ENCODE measurements around the gene KLB.

Gene KLB

DNA sequence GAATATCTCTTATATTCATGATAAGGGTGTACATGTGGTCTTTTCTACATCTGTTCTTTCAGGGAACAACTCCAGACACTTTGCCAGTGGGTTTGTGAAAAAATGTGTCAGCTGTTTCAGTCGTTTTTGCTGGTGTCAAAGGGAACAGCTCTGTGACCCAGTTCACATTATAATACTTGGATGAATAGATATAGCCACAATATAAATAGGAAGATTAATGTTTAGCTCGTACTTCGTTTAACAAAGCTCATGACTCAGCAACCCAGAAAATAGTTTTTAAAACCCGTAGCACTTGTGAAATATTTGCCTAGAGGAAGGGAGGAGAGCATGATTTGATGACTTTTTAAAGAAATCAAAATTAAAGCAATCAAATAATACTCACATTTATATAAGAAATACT is 60.0 kb downstream of the KLB start:
- no peak for DNase-seq

DNA sequence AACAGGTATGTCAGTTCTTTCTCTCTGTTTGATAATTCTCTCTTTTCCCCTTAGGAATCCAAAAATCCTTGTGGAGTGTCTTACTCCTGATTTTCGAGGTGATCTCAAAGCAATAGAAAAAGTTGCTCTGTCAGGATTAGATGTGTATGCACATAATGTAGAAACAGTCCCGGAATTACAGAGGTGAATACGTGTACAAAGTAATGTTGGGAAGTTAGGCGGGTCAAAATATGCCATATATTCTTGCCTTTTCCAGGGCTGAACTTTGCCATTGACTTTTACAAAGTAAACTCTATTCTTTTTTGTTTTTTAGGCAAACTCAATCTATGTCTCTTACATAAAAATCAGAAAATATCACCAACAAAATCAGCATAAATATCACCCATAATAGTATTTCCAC is 60.7 kb downstream of the KLB start:
- DNase-seq, result no peak

DNA sequence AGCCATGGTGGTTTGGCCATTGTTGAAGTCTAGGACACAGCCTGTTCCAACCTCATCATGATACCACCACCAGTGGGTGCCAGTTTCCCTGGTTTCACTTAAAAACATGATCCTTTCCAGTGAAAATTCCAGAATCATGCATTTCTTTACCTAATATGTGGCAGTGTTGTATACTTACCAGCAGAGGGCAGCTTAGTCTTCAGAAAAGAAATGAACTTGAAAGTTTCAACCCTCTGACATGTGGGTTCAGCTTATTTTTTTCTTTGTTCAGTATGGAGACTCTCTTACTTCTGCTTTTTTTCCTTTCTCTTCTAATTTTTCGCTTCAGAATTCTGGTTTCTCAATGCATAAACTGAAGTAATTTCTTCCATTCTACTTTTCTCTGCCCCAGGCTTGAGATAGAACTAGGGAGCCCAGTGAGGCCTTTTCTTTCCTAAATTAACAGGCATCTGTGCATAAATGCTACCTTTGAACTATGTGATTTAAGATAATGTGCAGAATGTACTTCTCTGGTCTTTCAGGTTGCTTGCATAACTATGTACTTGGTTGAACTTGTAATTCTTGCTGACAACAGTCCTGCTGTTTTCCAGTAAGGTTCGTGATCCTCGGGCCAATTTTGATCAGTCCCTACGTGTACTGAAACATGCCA is 62.8 kb downstream of the KLB start:
- DNase-seq, result peak; percentile 47

DNA sequence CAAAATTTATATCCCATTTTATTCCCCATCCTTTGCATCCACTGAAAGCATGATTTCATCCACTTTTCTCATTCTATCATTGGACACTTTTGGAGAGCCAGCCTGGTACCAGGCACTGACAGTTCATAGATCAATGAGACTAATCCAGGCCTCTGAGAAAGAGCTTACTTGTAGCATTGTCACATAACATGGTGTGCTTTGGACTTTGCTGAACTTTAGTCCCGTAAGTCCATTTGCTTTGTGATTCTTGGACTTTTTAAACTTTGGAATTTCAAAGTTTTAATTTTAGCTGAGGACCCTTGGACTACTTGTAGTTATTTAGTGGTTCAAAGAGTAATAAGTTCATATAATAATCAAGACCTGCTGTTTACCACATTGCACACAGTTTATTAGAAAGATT is 63.7 kb downstream of the KLB start:
- no peak for DNase-seq

DNA sequence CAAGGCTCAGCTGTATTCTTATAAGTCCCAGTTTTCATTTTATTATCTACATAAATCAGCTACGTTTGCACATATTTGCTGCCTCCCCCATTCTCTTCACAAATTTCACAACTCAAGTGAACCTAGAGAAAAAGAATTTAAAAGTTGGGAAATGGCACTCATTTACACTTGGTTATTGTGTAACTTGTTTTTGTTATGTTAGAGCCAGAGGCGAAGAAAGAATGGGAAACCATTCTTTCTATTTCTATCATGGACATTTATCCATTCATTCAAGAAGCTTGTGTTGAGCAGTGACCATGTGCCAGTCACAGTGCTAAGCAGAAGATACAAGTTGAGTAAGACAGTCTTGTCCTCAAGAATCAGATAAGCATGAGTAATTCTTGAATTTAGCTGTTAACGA is 65.7 kb downstream of the KLB start:
- no peak for DNase-seq

DNA sequence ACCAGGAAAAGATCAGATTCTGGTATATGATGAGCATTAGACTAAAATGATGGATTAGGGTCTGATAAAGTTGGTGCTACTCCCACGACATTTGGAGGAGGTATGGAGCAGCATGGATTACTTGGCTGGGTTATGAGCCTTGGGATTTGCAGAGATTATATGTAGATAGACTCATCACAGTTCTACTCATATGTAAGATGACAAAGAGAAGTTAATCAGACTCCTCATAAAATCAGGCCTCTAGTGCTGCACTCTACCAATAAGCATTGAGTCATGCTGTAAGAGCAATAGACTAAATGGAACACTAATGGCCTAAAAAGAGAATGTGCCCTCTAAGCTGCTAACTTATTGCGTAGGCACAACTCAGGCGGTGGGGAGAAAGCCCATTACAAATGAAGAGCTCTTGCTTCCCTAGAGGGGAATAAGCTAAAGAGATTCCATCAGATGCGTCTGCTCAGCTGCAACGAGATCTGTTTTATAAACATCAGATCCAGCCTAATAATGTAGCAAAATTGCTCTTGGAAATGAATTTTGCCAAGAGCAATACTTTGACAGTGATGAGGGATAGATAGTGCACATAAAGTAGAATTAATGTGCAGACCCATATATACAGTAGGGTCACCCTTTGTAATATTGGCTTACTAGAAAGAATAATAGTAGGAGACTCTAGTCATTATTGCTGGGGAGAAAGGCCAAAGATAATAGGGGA is 69.6 kb downstream of the KLB start:
- DNase-seq, result no peak

DNA sequence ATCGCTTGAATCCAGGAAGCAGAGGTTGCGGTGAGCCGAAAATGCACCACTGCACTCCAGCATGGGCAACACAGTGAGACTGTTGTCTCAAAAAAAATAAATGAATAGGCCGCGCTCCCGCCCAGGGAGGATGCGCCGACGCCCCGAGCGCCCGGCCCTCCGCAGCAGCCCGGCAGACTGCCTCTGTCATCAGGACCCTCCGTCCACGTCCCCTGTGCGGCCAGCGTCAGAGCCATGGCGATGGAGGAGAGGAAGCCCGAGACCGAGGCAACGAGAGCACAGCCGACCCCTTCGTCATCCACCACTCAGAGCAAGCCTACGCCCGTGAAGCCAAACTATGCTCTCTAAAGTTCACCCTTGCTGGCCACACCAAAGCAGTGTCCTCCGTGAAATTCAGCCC is 73.5 kb downstream of the KLB start:
- no peak for DNase-seq

DNA sequence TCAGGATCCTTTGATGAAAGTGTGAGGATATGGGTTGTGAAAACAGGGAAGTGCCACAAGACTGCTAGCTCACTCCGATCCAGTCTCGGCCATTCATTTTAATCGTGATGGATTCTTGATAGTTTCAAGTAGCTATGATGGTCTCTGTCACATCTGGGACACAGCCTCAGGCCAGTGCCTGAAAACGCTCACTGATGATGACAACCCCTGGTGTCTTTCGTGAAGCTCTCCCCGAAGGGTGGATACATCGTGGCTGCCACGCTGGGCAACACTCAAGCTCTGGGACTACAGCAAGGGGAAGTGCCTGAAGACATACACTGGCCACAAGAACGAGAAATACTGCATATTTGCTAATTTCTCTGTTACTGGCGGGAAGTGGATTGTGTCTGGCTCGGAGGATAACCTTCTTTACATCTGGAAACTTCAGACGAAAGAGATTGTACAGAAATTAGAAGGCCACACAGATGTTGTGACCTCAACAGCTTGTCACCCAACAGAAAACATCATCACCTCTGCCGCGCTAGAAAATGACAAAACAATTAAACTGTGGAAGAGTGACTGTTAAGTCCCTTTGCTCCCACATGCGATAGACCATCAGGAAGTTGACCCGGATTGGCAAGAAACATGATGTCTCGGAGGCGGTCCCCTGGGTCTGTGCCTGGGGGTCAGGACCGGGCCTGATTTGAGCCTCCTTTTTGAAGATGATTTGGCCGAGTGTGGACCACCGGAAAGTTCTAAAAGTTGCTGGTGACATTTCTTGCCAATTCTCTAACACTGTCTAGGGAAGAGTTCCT is 74.4 kb downstream of the KLB start:
- no peak for DNase-seq

DNA sequence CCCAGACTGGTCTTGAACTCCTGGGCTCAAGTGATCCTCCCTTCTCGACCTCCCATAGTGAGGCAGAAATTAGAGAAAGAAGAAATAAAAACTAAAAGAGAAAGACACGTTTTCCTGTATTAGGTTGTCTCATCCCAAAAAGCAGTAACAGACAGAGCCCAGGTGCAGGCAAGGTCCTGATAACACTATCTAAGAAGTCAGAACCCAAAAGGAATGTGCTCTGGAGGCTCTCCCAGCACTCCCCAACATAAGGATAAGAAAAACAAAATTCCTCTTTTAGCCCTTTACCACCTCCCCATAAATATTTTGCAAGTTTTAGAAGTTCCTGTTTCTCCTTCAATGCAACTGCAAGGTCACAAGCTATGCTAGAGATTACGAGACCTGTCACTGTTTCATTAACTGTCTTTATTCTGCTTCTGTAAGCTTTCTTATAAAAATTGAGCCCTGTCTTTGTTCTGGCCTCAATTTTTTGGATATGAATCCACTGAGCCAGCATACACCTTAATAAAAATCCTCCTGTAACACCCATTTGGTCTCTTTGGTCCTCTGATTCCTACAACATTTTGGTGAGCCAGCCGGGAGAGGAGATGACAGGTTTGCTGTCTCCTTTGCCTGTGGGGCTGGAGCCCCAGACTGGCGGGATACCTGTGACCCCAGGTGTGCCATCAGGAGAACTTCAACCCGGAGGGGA is 78.0 kb downstream of the KLB start:
- DNase-seq, result no peak

DNA sequence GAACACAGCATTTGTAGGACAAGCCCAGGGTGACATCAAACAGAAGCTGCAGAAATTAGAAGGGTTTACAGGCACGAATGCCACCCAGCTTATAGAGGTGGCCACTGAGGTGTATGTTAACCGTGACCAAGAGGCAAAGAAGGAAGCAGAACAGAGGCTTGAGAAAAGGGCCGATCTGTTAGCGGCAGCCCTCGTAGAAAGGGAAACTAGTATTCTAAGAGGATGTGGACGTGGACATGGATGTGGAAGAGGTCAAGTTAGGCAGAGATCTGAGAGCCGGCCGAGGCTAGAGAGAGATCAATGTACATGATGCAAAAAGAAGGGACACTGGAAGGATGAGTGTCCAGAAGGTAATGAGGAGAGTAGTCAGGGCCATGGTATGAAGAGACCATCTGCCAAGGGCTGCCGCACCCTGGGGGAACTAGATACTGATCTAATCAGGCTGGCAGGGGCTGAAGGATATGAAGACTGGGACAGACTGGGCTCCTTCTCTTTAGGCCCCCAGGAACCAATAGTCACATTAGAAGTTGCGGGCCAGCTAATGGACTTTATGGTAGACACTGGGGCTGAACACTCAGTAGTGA is 79.6 kb downstream of the KLB start:
- no peak for DNase-seq

DNA sequence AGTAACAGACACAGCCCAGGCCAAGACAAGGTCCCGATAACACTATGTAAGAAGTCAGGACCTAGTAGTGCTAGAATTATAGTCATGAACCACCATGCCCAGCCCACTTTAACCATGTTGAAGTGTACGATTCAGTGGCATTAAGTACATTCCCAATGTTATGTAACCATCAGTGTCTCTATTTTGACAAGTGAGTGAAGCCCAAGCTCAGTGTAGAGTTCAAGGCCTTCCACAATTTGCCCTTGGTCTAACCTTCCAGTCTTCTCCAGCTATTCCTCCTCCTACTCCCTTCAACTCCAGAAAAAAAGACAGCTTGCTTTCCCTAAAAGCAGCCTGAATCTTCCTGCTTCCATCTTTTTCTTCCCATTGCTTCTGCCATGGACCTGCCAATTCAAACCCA is 83.6 kb downstream of the KLB start:
- DNase-seq, result no peak

DNA sequence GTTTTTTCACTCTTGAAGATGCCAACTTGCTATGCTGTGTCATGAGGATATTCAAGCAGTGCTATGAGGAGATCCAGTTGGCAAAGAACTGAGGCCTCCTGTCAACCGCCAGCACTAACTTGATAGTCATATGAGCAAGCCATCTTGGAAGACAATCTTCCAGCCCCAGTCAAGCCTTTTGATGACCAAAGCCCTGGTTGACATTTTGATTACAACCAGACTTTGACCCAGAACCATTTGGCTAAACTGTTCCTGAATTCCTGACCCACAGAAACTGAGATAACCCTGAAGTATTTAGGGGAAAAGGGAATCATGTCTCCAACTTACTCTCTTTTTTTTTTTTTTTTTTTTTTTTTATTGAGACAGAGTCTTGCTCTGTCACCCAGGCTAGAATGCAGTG is 87.6 kb downstream of the KLB start:
- DNase-seq, result no peak

DNA sequence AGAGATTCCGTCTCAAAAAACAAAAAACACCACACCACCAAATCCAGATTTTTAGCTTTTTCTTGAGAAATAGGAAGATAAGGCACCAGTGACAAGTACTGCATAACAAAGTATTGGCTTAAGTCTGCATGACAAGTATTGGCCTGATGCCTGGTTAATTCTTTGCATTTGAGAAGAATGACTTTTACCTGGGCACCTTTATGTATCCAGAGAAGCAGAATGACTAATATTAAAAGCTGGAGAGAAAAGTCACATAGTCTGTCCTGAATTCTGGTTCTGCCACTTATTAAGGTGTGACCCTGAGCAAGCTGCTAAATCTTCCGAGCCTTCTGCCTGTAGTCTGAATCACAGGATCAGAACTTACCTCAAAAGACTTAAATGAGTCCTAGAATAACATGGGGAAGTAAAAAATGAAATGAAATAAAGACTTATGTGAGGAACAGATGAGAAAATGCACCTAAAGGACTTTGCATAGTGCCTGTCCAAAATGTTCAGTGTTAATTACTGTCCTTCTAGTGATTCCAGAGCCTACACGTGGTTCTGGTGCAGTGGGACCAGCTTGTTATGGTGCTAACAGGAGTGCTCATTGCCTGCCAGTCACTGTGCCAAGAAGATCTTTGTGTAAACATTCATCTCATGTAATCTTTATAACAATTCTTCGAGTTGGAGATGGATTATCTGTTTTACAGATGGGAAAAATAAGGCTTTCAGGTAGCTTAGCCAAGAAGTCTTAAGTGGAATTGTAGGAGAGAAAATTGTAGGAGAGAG is 88.9 kb downstream of the KLB start:
- no peak for DNase-seq

DNA sequence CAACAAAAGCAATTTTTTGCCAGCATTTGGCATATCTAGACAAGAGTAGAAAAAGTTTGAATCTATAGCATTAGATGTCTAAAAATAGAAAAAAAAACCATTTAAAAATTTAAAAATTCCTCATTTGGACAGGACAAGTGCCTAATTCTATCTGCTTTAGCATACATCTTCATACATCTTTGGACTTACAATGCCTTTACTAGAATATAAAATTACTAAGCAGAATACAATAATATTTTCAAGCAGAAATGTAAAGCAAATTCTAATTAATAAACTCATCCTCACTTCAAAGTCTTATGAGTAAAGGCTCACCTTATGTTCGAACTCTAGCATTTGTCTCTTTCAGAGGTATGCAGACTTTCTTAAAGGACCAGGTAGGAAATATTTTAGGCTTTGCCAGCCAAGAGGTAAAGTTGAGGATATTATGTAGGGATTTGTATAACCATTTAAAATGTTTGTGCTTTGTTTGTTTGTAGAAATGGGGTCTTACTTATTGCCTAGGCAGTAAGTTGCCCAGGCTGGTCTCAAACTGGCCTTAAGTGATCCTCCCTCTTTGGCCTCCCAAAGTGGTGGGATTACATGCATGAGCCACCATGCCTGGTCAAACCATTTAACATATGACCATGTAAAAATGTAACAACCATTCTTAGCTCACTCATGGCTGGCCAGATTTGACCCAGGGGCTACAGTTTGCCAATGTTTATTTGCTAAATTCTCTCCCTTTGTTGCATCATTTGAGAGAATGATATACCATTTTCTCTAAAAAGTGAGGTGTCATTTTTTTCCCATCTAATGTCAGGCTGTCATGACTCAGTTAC is 91.4 kb downstream of the KLB start:
- no peak for DNase-seq

DNA sequence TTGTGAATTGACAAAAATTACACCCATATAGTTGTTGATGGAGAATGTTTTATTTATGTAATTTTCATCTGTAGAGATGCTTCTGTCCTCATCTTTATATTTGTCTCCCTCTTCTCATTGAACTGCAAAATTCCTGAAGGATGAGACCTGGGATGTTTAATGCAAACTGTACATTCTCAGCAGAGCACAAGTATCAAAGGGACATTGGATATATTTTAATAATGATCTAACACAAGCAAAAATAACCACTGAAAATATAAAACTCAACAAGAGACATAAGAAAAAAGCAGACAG is 91.9 kb downstream of the KLB start:
- no peak for DNase-seq
